ENCODE data around the gene PCDHA8.
"Not testable (repeated sequence)": the region's sequence is repeated elsewhere in the genome, so short reads cannot be mapped to it uniquely, and the experiment has no call there.

Gene PCDHA8

GRCh38 chr5:140827704-140828361 is 13.2 kb upstream of the PCDHA8 start, which contains the start of gene PCDHA6:
TSS of gene PCDHA6 (plus strand) at chr5:140827960. CDS start at chr5:140828092, 132 bp downstream.
- no peak for DNase-seq (ENCODE audit: low read depth, low spot score)

DNA sequence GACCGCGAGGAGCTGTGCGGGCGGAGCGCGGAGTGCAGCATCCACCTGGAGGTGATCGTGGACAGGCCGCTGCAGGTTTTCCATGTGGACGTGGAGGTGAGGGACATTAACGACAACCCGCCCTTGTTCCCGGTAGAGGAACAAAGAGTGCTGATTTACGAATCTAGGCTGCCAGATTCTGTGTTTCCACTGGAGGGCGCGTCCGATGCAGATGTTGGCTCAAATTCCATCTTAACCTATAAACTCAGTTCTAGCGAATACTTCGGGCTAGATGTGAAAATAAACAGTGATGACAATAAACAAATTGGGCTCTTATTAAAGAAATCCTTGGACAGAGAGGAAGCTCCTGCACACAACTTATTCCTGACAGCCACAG is 12.6 kb upstream of the PCDHA8 start:
- no peak for DNase-seq (ENCODE audit: low read depth, low spot score)

DNA sequence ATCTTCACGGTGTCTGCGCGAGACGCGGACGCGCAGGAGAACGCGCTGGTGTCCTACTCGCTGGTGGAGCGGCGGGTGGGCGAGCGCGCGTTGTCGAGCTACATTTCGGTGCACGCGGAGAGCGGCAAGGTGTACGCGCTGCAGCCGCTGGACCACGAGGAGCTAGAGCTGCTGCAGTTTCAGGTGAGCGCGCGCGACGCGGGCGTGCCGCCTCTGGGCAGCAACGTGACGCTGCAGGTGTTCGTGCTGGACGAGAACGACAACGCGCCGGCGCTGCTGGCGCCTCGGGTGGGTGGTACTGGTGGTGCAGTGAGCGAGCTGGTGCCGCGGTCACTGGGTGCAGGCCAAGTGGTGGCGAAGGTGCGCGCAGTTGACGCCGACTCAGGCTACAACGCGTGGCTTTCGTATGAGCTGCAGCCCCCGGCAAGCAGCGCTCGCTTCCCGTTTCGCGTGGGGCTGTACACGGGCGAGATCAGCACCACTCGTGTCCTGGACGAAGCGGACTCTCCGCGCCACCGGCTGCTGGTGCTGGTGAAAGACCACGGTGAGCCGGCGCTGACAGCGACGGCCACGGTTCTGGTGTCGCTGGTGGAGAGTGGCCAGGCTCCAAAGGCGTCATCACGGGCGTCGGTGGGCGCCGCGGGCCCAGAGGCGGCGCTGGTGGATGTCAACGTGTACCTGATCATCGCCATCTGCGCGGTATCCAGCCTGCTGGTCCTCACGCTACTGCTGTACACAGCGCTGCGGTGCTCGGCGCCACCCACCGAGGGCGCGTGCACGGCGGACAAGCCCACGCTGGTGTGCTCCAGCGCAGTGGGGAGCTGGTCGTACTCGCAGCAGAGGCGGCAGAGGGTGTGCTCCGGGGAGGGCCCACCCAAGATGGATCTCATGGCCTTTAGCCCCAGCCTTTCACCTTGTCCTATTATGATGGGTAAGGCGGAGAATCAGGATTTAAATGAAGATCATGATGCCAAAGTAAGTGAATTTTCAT is 11.2 kb upstream of the PCDHA8 start:
- DNase-seq (ENCODE audit: low read depth, low spot score), result not testable (repeated sequence)

DNA sequence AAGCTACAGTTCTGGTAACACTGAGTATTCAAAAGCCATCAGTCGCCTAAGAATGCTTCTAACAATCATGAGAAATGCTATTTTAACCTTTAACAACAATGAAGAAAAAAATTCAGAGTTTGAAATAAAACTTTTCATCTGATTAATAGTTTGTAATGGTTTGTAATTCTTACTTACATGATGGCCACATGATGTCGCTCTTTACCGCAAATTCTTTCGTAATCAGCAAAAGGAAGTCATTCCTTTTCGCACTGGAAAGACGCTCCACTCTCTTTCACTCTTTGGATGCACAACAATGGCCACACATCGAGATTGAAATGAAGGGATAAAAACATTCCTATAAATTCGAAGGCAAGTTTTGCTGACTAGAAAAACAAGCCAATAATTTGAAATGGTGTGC is 7.0 kb upstream of the PCDHA8 start, which contains the start of gene PCDHA7:
Gene PCDHA7, plus strand, starts transcription at position 277 of the 400 bp plus-strand sequence. Its CDS starts 115 bp downstream, at position 392.
- no peak for DNase-seq (ENCODE audit: low read depth, low spot score)

DNA sequence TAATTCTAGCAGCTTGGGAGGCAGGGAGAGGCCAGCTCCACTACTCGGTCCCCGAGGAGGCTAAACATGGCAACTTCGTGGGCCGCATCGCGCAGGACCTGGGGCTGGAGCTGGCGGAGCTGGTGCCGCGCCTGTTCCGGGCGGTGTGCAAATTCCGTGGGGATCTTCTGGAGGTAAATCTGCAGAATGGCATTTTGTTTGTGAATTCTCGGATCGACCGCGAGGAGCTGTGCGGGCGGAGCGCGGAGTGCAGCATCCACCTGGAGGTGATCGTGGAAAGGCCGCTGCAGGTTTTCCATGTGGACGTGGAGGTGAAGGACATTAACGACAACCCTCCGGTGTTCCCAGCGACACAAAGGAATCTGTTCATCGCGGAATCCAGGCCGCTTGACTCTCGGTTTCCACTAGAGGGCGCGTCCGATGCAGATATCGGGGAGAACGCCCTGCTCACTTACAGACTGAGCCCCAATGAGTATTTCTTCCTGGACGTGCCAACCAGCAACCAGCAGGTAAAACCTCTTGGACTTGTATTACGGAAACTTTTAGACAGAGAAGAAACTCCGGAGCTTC is 6.5 kb upstream of the PCDHA8 start:
- DNase-seq (ENCODE audit: low read depth, low spot score), result not testable (repeated sequence)

DNA sequence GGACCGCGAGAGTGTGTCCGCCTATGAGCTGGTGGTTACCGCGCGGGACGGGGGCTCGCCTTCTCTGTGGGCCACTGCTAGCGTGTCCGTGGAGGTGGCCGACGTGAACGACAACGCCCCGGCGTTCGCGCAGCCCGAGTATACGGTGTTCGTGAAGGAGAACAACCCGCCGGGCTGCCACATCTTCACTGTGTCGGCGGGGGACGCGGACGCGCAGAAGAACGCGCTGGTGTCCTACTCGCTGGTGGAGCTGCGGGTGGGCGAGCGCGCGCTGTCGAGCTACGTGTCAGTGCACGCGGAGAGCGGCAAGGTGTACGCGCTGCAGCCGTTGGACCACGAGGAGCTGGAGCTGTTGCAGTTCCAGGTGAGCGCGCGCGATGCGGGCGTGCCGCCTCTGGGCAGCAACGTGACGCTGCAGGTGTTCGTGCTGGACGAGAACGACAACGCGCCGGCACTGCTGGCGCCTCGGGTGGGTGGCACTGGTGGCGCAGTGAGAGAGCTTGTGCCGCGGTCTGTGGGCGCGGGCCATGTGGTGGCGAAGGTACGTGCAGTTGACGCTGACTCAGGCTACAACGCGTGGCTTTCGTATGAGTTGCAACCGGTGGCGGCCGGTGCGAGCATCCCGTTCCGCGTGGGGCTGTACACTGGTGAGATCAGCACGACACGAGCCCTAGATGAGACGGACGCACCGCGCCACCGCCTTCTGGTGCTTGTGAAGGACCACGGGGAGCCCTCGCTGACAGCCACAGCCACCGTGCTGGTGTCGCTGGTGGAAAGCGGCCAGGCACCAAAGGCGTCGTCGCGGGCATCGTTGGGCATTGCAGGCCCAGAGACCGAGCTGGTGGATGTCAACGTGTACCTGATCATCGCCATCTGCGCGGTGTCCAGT is 5.1 kb upstream of the PCDHA8 start:
- no peak for DNase-seq (ENCODE audit: low read depth, low spot score)

- no peak for DNase-seq (ENCODE audit: low read depth, low spot score)
Observed at GRCh38 chr5:140842798-140843733, 2.1 kb downstream of the PCDHA8 start.

DNA sequence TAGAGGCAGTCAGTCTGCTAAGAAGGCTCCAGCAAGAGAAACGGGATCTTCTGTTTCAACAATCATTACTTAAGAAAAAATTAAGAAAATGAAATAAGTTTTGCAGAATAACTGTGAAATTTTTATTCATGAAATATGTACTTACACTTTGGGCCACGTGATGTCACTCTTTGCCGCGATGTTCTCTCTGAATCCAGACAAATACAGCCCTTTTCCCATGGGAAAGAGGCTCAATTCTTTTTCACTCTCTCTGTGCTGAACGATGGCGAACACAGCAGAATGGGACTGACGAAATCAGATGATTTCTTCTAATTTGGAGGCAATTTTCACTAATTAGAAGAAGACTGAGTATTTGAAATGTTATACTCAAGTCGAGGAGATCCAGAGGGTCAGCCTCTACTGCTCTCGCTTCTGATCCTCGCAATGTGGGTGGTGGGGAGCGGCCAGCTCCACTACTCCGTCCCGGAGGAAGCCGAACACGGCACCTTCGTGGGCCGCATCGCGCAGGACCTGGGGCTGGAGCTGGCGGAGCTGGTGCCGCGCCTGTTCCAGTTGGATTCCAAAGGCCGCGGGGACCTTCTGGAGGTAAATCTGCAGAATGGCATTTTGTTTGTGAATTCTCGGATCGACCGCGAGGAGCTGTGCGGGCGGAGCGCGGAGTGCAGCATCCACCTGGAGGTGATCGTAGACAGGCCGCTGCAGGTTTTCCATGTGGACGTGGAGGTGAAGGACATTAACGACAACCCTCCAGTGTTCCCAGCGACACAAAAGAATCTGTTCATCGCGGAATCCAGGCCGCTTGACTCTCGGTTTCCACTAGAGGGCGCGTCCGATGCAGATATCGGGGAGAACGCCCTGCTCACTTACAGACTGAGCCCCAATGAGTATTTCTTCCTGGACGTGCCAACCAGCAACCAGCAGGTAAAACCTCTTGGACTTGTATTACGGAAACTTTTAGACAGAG is 7.4 kb downstream of the PCDHA8 start, which contains the start of gene PCDHA9:
Gene PCDHA9, plus strand, starts transcription at position 244 of the 964 bp plus-strand sequence. Its CDS starts 114 bp downstream, at position 358.
- DNase-seq (ENCODE audit: low read depth, low spot score), result not testable (repeated sequence)

- DNase-seq (ENCODE audit: low read depth, low spot score), result not testable (repeated sequence)
Observed at GRCh38 chr5:140849831-140850634, 9.0 kb downstream of the PCDHA8 start.

DNA sequence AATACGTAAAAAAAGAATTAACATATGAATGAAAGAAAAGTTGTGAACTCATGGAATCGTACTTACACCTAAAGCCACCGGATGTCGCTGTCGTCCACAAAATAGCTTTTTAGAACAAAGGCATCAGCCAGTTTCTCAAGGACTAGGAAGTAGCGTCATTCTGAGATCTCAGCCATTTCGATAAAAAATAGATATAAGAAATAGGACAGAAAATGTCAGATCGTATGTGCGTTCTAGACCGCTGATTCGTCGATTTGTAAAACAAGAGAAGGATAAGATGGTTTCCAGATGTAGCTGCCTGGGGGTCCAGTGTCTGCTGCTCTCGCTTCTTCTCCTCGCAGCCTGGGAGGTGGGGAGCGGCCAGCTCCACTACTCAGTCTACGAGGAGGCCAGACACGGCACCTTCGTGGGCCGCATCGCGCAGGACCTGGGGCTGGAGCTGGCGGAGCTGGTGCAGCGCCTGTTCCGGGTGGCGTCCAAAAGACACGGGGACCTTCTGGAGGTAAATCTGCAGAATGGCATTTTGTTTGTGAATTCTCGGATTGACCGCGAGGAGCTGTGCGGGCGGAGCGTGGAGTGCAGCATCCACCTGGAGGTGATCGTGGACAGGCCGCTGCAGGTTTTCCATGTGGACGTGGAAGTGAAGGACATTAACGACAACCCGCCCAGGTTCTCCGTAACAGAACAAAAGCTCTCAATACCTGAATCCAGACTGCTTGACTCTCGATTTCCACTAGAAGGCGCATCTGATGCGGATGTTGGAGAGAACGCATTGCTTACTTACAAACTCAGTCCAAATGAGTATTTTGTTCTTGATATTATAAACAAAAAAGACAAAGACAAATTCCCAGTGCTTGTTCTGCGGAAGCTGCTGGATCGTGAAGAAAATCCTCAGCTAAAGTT is 15.0 kb downstream of the PCDHA8 start, which contains the start of gene PCDHA10:
Gene PCDHA10, plus strand, starts transcription at position 126 of the 903 bp plus-strand sequence. Its CDS starts 152 bp downstream, at position 278.
- no peak for DNase-seq (ENCODE audit: low read depth, low spot score)

GRCh38 chr5:140857177-140857986 is 16.4 kb downstream of the PCDHA8 start:
- DNase-seq (ENCODE audit: low read depth, low spot score), result no peak

DNA sequence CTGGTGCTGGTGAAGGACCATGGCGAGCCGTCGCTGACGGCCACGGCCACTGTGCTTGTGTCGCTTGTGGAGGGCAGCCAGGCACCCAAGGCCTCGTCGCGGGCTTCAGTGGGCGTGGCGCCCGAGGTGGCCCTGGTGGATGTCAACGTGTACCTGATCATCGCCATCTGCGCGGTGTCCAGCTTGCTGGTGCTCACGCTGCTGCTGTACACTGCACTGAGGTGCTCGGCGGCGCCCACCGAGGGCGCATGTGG is 16.9 kb downstream of the PCDHA8 start:
- DNase-seq (ENCODE audit: low read depth, low spot score), result no peak

- no peak for DNase-seq (ENCODE audit: low read depth, low spot score)
Observed at GRCh38 chr5:140862441-140863295, 21.7 kb downstream of the PCDHA8 start.

DNA sequence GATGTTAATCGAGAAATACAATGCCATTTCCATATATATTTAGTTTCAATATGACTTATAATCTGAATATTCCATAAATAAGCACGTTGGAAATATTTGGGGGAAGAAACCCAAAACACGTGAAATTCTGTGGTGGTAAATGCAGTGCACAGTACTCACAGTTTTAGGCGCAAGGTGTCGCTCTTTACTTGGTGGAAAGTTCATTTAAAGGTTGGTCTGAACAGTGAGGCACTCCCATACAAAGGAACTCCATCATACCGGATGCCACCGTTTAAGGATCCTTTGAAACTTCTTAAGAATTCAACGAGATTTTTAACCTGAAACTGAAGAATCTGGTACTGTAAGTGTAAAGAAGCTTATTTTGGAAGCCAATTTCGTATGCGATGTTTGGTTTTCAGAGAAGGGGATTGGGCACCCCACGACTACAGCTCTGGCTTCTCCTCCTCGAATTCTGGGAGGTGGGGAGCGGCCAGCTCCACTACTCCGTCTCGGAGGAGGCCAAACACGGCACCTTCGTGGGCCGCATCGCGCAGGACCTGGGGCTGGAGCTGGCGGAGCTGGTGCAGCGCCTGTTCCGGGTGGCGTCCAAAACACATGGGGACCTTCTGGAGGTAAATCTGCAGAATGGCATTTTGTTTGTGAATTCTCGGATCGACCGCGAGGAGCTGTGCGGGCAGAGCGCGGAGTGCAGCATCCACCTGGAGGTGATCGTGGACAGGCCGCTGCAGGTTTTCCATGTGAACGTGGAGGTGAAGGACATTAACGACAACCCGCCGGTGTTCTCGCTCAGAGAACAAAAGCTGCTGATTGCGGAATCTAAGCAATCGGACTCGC is 28.0 kb downstream of the PCDHA8 start, which contains the start of gene PCDHA11:
Gene PCDHA11, plus strand, starts transcription at position 237 of the 834 bp plus-strand sequence. Its CDS starts 147 bp downstream, at position 384.
- no peak for DNase-seq (ENCODE audit: low read depth, low spot score)
